Lower lobe of right lung (tissue), 2 donors: Measurements from ENCODE around the gene AGBL3. TPM values are rescaled to one million over a fixed set of nuclear protein-coding genes. Genes with fewer than 3 reads are reported as not detected.
"Not testable (repeated sequence)": the region's sequence is repeated elsewhere in the genome, so short reads cannot be mapped to it uniquely, and the experiment has no call there.

Experiments
- ATAC-seq, 2 donors: fragments of 200-7000 bp; cut with Tn5 transposase; one replicate each; pipeline ENCODE4 v1.9.1; 2020 to 2022; ENCODE audit warnings: mild to moderate bottlenecking in 2 of 2, moderate library complexity in 2 of 2
- DNase-seq: peaks from one replicate; pipeline ENCODE4 v3.0.0-alpha.2; 2020
- H3K27ac ChIP-seq: fragments of 200-600 bp; one replicate; pipeline ENCODE4 v1.8.0; 2022
- H3K27me3 ChIP-seq: fragments of 200-600 bp; one replicate; pipeline ENCODE4 v1.8.0; 2022; ENCODE audit warnings: low read depth
- H3K36me3 ChIP-seq: fragments of 200-600 bp; one replicate; pipeline ENCODE4 v1.8.0; 2022; ENCODE audit warnings: mild to moderate bottlenecking
- H3K4me1 ChIP-seq: fragments of 200-600 bp; one replicate; pipeline ENCODE4 v1.8.0; 2022
- H3K4me3 ChIP-seq: fragments of 200-600 bp; one replicate; pipeline ENCODE4 v1.8.0; 2022; ENCODE audit warnings: mild to moderate bottlenecking
- H3K9me3 ChIP-seq: fragments of 200-600 bp; one replicate; pipeline ENCODE4 v1.8.0; 2022
- CTCF ChIP-seq: fragments of 200-600 bp; IDR thresholded peaks from one replicate; pipeline ENCODE4 v1.8.0; 2022; ENCODE audit warnings: antibody characterized with exemption, mild to moderate bottlenecking
- intact Hi-C: fragments of 100-400 bp; cut with DNase I; formaldehyde crosslinking; loops from one replicate; pipeline ENCODE4 v1.11.0; 2022
- total RNA-seq: library from RNA; stranded (reverse); fragmentation: NEBNext Ultra II Directional; extraction: Animal tissue kit (Norgen Biotek cat#: 25700); gene quantifications from one replicate; pipeline ENCODE4 v1.2.1, GENCODE V29; 2021
- donor health status: DM: no; HTN: yes; CAD: no; lungs with severe emphysema.

Gene AGBL3
- total RNA-seq, 1 donor from 2014 or later: 6.1 TPM

DNA sequence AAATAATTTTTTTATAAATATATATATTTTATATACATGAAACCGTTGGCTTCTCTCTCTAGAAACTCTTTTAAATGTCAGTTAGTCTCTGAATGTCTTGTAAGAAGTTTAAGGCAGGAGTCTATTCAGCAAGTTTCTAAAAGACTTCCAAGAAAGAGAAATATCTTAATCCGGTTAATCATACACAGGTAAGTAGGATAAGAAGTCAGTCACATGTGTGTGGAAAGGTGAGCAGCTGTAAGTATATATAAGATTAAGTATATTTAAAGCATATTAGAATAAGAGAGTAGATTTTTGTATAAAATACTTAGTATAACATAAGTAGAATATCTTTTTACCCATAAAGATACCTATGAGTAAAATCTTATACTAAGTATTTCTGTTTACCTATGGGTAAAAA is 48.9 kb downstream of the AGBL3 start:
- Histone ChIP-seq H3K27me3 (no peaks in the 10 kb centered on the region), H3K9me3 (no peaks in the 10 kb centered on the region), H3K27ac (no peak overlapping the region), H3K4me1 (no peaks in the 10 kb centered on the region), H3K36me3 (no peaks in the 10 kb centered on the region), H3K4me3 (no peak overlapping the region)
- DNase-seq: no peak
- no peak for TF ChIP-seq CTCF
- ATAC-seq: no peak
- intact Hi-C loops: no loop called here

- DNase-seq, intact Hi-C loops, H3K4me3 ChIP-seq, H3K4me1 ChIP-seq, H3K36me3 ChIP-seq, H3K27ac ChIP-seq, H3K27me3 ChIP-seq, H3K9me3 ChIP-seq, ATAC-seq: not testable (repeated sequence)
Observed at GRCh38 chr7:135067017-135067416, 80.7 kb downstream of the AGBL3 start.

GRCh38 chr7:135074096-135074495 is 87.8 kb downstream of the AGBL3 start:
- no peak for ATAC-seq
- intact Hi-C loops: no loop called here
- H3K27me3 ChIP-seq: no peaks in the 10 kb centered on the region
- H3K4me3 ChIP-seq: no peak overlapping the region
- TF ChIP-seq CTCF: no peak
- H3K36me3 ChIP-seq: no peaks in the 10 kb centered on the region
- H3K9me3 ChIP-seq: no peaks in the 10 kb centered on the region
- no peak for DNase-seq
- H3K27ac ChIP-seq: no peak overlapping the region
- H3K4me1 ChIP-seq: no peaks in the 10 kb centered on the region

GRCh38 chr7:135074531-135074930 is 88.2 kb downstream of the AGBL3 start:
- intact Hi-C loops: no loop called here
- no peaks in the 10 kb centered on the region for H3K36me3 ChIP-seq
- H3K9me3 ChIP-seq: no peaks in the 10 kb centered on the region
- no peak overlapping the region for H3K4me3 ChIP-seq
- DNase-seq (no peak), ATAC-seq (no peak)
- TF ChIP-seq CTCF: no peak
- no peaks in the 10 kb centered on the region for H3K27me3 ChIP-seq
- no peak overlapping the region for H3K27ac ChIP-seq
- no peaks in the 10 kb centered on the region for H3K4me1 ChIP-seq

DNA sequence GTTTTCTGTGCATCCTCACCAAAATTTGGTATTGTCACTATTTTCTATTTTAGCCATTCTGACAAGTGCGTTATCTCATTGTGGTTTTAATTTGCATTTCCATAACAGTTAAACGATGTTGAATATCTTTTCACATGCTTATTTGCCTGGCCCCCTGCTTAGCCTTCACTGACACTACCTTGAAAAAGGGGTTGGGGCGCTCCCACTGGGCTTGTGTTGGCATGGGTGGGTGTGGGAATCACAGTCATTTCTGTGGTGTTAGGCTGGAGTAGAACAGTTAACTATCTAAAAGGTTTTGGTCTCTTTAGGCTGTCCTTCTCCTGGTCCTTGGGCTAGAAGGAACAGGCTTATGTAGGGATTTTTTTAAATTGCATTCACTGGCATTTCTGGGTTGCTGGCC is 89.4 kb downstream of the AGBL3 start:
- H3K4me1 ChIP-seq: no peaks in the 10 kb centered on the region
- no peak overlapping the region for H3K27ac ChIP-seq
- no peak overlapping the region for H3K4me3 ChIP-seq
- H3K36me3 ChIP-seq: no peaks in the 10 kb centered on the region
- DNase-seq: no peak
- ATAC-seq: no peak
- H3K9me3 ChIP-seq: no peaks in the 10 kb centered on the region
- H3K27me3 ChIP-seq: no peaks in the 10 kb centered on the region
- intact Hi-C loops: no loop called here
- no peak for TF ChIP-seq CTCF

DNA sequence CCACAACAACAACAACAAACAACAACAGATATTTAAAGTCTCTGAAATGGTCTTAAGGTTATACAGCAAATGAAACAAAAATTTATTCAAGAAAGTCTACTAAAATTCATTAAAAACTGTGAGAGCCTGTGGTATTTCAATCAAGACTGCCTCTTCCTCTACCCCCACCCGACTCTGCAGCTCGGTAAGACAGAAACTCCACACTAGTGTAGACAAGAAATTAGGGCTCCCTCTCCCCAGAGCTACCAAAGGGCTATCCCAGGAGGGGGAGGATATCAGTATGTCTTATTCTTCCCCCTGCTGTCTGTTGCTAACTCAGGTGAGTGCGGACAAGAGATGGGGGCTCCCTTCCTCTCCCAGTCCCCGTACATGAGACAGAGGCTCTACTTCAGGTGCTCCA is 90.6 kb downstream of the AGBL3 start:
- ATAC-seq: no peak
- intact Hi-C loops: no loop called here
- Histone ChIP-seq H3K27me3 (no peaks in the 10 kb centered on the region), H3K4me3 (no peak overlapping the region), H3K9me3 (no peaks in the 10 kb centered on the region), H3K27ac (no peak overlapping the region), H3K4me1 (no peaks in the 10 kb centered on the region), H3K36me3 (no peaks in the 10 kb centered on the region)
- no peak for DNase-seq
- TF ChIP-seq CTCF: no peak
